GM23338 (cell line): ENCODE measurements around the gene HIVEP3. TPM values are rescaled to one million over a fixed set of nuclear protein-coding genes. Genes with fewer than 3 reads are reported as not detected.

Experiments
- ATAC-seq: fragments of 200-7000 bp; cut with Tn5 transposase; 3 replicates; pipeline ENCODE4 v1.9.1; 2020
- DNase-seq: peaks from one replicate; pipeline ENCODE4 v3.0.0-alpha.2; 2015; ENCODE audit warnings: low spot score
- H2AFZ ChIP-seq: fragments of 200-600 bp; sonication (generic); 2 replicates; pipeline ENCODE4 v1.8.0; 2016; ENCODE audit warnings: antibody characterized with exemption, mild to moderate bottlenecking, moderate library complexity
- H3F3A ChIP-seq: fragments of 200-600 bp; sonication (generic); replicated peaks from 2 replicates; pipeline ENCODE4 v1.8.0; 2017; ENCODE audit warnings: antibody characterized with exemption, mixed run types, low read depth
- H3K27ac ChIP-seq: fragments of 200-600 bp; sonication (generic); 2 replicates; pipeline ENCODE4 v1.6.1; 2016; ENCODE audit warnings: low read depth
- H3K27me3 ChIP-seq: fragments of 200-600 bp; sonication (generic); 2 replicates; pipeline ENCODE4 v1.8.0; 2016; ENCODE audit warnings: mild to moderate bottlenecking, mixed run types, moderate library complexity; ENCODE audit not compliant: insufficient read depth
- H3K36me3 ChIP-seq: fragments of 200-600 bp; sonication (generic); 2 replicates; pipeline ENCODE4 v1.8.0; 2016; ENCODE audit warnings: mild to moderate bottlenecking; ENCODE audit not compliant: insufficient read depth
- H3K4me1 ChIP-seq: fragments of 200-600 bp; sonication (generic); 2 replicates; pipeline ENCODE4 v1.8.0; 2016; ENCODE audit warnings: mild to moderate bottlenecking, moderate library complexity; ENCODE audit not compliant: insufficient read depth
- H3K4me2 ChIP-seq: fragments of 200-600 bp; sonication (generic); 2 replicates; pipeline ENCODE4 v1.7.1; 2017; ENCODE audit warnings: mixed run types
- H3K4me3 ChIP-seq: fragments of 200-600 bp; sonication (generic); 2 replicates; pipeline ENCODE4 v1.6.1; 2016; ENCODE audit warnings: mixed run types
- H3K79me2 ChIP-seq: fragments of 200-600 bp; sonication (generic); replicated peaks from 2 replicates; pipeline ENCODE4 v1.8.0; 2017; ENCODE audit warnings: mild to moderate bottlenecking; ENCODE audit not compliant: insufficient read depth
- H3K9me2 ChIP-seq: fragments of 200-600 bp; sonication (generic); 2 replicates; pipeline ENCODE4 v1.8.0; 2017; ENCODE audit not compliant: insufficient read depth
- H4K20me1 ChIP-seq: fragments of 200-600 bp; sonication (generic); replicated peaks from 2 replicates; pipeline ENCODE4 v1.8.0; 2017; ENCODE audit warnings: mild to moderate bottlenecking; ENCODE audit not compliant: insufficient read depth
- H3K27ac Mint-ChIP-seq: 2 replicates; pipeline ENCODE4 v1.8.0; 2020; ENCODE audit warnings: inconsistent platforms, mild to moderate bottlenecking, moderate library complexity, mixed read lengths
- H3K27me3 Mint-ChIP-seq: 3 replicates; pipeline ENCODE4 v1.8.0; 2022; ENCODE audit warnings: low read depth, mild to moderate bottlenecking, moderate library complexity, mixed read lengths, inconsistent platforms; ENCODE audit not compliant: insufficient read depth, poor library complexity
- H3K36me3 Mint-ChIP-seq: 3 replicates; pipeline ENCODE4 v1.8.0; 2021; ENCODE audit warnings: low read depth, mild to moderate bottlenecking, inconsistent platforms, moderate library complexity, mixed read lengths
- H3K4me1 Mint-ChIP-seq: 3 replicates; pipeline ENCODE4 v1.8.0; 2020; ENCODE audit warnings: mild to moderate bottlenecking, inconsistent platforms, mixed read lengths
- H3K4me3 Mint-ChIP-seq: 3 replicates; pipeline ENCODE4 v1.8.0; 2021; ENCODE audit warnings: moderate library complexity, mild to moderate bottlenecking, inconsistent platforms, mixed read lengths
- H3K9me3 Mint-ChIP-seq: 3 replicates; pipeline ENCODE4 v1.8.0; 2020; ENCODE audit warnings: moderate library complexity, mild to moderate bottlenecking, inconsistent platforms, mixed read lengths
- CREB1 ChIP-seq: fragments of 250-450 bp; sonication (Bioruptor Pico); IDR thresholded peaks from 2 replicates; pipeline ENCODE4 v1.5.0; 2020; ENCODE audit warnings: low read depth, mild to moderate bottlenecking, moderate library complexity
- CTCF ChIP-seq, 2 experiments: fragments of 200-600 bp in 1 of 2; sonication (generic) in 1 of 2; conservative IDR thresholded peaks; 2 replicates each; pipeline versions ENCODE4 v1.5.1 to v1.6.1; 2016 to 2017; ENCODE audit warnings: antibody characterized with exemption in 2 of 2, low read depth in 2 of 2, mild to moderate bottlenecking in 2 of 2, moderate library complexity in 1 of 2
- ETS1 ChIP-seq: IDR thresholded peaks from 2 replicates; pipeline ENCODE4 v1.6.1; 2016; ENCODE audit warnings: antibody characterized with exemption
- EZH2 ChIP-seq: fragments of 200-600 bp; sonication (generic); IDR thresholded peaks from one replicate; pipeline ENCODE4 v1.8.0; 2017; ENCODE audit warnings: antibody characterized with exemption, mild to moderate bottlenecking, low read depth; ENCODE audit not compliant: unreplicated experiment
- EZH2phosphoT487 ChIP-seq: fragments of 200-600 bp; sonication (generic); IDR thresholded peaks from one replicate; pipeline ENCODE4 v1.8.1; 2018; ENCODE audit warnings: antibody characterized with exemption; ENCODE audit not compliant: unreplicated experiment
- JUNB ChIP-seq: IDR thresholded peaks from one replicate; pipeline ENCODE4 v1.6.1; 2016; ENCODE audit warnings: antibody characterized with exemption; ENCODE audit not compliant: unreplicated experiment
- NANOG ChIP-seq: IDR thresholded peaks from 2 replicates; pipeline ENCODE4 v1.6.1; 2016; ENCODE audit warnings: antibody characterized with exemption, borderline replicate concordance
- POLR2AphosphoS5 ChIP-seq: IDR thresholded peaks from 2 replicates; pipeline ENCODE4 v1.6.1; 2016; ENCODE audit warnings: antibody characterized with exemption, low read depth
- STAT1 ChIP-seq: IDR thresholded peaks from one replicate; pipeline ENCODE4 v1.6.1; 2016; ENCODE audit warnings: antibody characterized with exemption; ENCODE audit not compliant: unreplicated experiment
- ZNF114 ChIP-seq: fragments of 250-450 bp; sonication (Bioruptor Pico); IDR thresholded peaks from 2 replicates; pipeline ENCODE4 v1.5.0; 2020; ENCODE audit warnings: mild to moderate bottlenecking, moderate library complexity
- ZNF331 ChIP-seq: fragments of 250-450 bp; sonication (Bioruptor Pico); IDR thresholded peaks from 2 replicates; pipeline ENCODE4 v1.5.0; 2020; ENCODE audit warnings: low read depth, mild to moderate bottlenecking, moderate library complexity
- polyA plus RNA-seq: library from polyadenylated mRNA; unstranded; fragments of >200 nt; fragmentation: Nextera tagmentation; extraction: Ambion mirVana; gene quantifications from 2 replicates; pipeline ENCODE4 v1.2.1, GENCODE V29; 2016
- total RNA-seq: library from RNA; depleted of rRNA; stranded (reverse); fragments of >200 nt; shearing (Covaris generic); gene quantifications from 2 replicates; pipeline ENCODE4 v1.2.3, GENCODE V29; 2014
- TF ChIP-seq, protein P1 (sequence below): IDR thresholded peaks from one replicate; pipeline ENCODE4 v1.6.1; 2018; ENCODE audit warnings: antibody characterized with exemption; ENCODE audit not compliant: unreplicated experiment

The HIVEP3 gene
- total and polyA plus RNA-seq, 2 experiments from 2014 or later, result 0.14 to 0.24 TPM

GRCh38 chr1:41534181-41535076 lies 384.3 kb downstream of the HIVEP3 start:
- TF ChIP-seq, protein P1, sequence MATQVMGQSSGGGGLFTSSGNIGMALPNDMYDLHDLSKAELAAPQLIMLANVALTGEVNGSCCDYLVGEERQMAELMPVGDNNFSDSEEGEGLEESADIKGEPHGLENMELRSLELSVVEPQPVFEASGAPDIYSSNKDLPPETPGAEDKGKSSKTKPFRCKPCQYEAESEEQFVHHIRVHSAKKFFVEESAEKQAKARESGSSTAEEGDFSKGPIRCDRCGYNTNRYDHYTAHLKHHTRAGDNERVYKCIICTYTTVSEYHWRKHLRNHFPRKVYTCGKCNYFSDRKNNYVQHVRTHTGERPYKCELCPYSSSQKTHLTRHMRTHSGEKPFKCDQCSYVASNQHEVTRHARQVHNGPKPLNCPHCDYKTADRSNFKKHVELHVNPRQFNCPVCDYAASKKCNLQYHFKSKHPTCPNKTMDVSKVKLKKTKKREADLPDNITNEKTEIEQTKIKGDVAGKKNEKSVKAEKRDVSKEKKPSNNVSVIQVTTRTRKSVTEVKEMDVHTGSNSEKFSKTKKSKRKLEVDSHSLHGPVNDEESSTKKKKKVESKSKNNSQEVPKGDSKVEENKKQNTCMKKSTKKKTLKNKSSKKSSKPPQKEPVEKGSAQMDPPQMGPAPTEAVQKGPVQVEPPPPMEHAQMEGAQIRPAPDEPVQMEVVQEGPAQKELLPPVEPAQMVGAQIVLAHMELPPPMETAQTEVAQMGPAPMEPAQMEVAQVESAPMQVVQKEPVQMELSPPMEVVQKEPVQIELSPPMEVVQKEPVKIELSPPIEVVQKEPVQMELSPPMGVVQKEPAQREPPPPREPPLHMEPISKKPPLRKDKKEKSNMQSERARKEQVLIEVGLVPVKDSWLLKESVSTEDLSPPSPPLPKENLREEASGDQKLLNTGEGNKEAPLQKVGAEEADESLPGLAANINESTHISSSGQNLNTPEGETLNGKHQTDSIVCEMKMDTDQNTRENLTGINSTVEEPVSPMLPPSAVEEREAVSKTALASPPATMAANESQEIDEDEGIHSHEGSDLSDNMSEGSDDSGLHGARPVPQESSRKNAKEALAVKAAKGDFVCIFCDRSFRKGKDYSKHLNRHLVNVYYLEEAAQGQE, result no peak
- TF ChIP-seq ZNF114, result no peak
- TF ChIP-seq EZH2phosphoT487, result no peak
- no peak for TF ChIP-seq STAT1
- no peak for TF ChIP-seq ZNF331 (CRISPR knock-in tag)
- TF ChIP-seq CREB1 (CRISPR knock-in tag), result no peak
- no peak for TF ChIP-seq NANOG
- no peak for TF ChIP-seq EZH2
- TF ChIP-seq POLR2AphosphoS5, result no peak
- TF ChIP-seq CTCF (conservative IDR thresholded peaks at IDR 0.05; ENCODE audit: low read depth in 2 of 2), result no peak
- no peak for TF ChIP-seq JUNB
- no peak for TF ChIP-seq ETS1
- no peaks in the 10 kb centered on the region for H3K27me3 ChIP-seq
- no peaks in the 10 kb centered on the region for H3F3A ChIP-seq
- H3K27me3 Mint-ChIP-seq, result peaks cover 11% of the 10 kb centered on the region
- H3K9me2 ChIP-seq, result no peaks in the 10 kb centered on the region
- H3K36me3 ChIP-seq, result no peaks in the 10 kb centered on the region
- H3K27ac ChIP-seq, result no peak overlapping the region
- H2AFZ ChIP-seq, result no peak overlapping the region
- H3K9me3 Mint-ChIP-seq, result peaks cover 29% of the 10 kb centered on the region
- H3K4me1 Mint-ChIP-seq, result no peaks in the 10 kb centered on the region; the same call in 2 of the 3 replicates
- no peak overlapping the region for H3K4me2 ChIP-seq
- no peak overlapping the region for H3K4me3 Mint-ChIP-seq
- DNase-seq (no peak), ATAC-seq (no peak)
- peaks cover 11% of the 10 kb centered on the region; the same call in 2 of the 3 replicates for H3K36me3 Mint-ChIP-seq
- H3K27ac Mint-ChIP-seq, result no peak overlapping the region
- H3K4me3 ChIP-seq, result no peak overlapping the region
- H3K4me1 ChIP-seq, result no peaks in the 10 kb centered on the region
- no peaks in the 10 kb centered on the region for H3K79me2 ChIP-seq
- no peaks in the 10 kb centered on the region for H4K20me1 ChIP-seq
